Uterus (tissue), 2 donors: ENCODE results near the gene CDH13.

Source experiments
- POLR2A ChIP-seq, 2 donors: fragments of 450-650 bp; IDR thresholded peaks; one replicate each; pipeline ENCODE4 v1.6.1; 2016; ENCODE audit warnings: antibody characterized with exemption in 2 of 2, mild to moderate bottlenecking in 1 of 2, moderate library complexity in 1 of 2
- TF ChIP-seq, protein P1 (sequence below), 4 experiments: fragments of 200-600 bp in 2 of 4; fragments of 450-650 bp in 2 of 4; sonication (generic) in 2 of 4; IDR thresholded peaks; one replicate each; pipeline ENCODE4 v1.5.1; 2016 to 2019; ENCODE audit warnings: antibody characterized with exemption in 4 of 4, mild to moderate bottlenecking in 2 of 4, moderate library complexity in 1 of 4

- TF ChIP-seq, protein P1, sequence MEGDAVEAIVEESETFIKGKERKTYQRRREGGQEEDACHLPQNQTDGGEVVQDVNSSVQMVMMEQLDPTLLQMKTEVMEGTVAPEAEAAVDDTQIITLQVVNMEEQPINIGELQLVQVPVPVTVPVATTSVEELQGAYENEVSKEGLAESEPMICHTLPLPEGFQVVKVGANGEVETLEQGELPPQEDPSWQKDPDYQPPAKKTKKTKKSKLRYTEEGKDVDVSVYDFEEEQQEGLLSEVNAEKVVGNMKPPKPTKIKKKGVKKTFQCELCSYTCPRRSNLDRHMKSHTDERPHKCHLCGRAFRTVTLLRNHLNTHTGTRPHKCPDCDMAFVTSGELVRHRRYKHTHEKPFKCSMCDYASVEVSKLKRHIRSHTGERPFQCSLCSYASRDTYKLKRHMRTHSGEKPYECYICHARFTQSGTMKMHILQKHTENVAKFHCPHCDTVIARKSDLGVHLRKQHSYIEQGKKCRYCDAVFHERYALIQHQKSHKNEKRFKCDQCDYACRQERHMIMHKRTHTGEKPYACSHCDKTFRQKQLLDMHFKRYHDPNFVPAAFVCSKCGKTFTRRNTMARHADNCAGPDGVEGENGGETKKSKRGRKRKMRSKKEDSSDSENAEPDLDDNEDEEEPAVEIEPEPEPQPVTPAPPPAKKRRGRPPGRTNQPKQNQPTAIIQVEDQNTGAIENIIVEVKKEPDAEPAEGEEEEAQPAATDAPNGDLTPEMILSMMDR (IDR thresholded peaks at IDR 0.05), result no peak
- no peak for TF ChIP-seq POLR2A (IDR thresholded peaks at IDR 0.05)
These were observed 863.3 kb downstream of the CDH13 start for GRCh38 chr16:83490073-83490472.
